SU-DHL-6 (cell line): Measurements from ENCODE around the gene NAAA.

Source experiments
- H2AFZ ChIP-seq: fragments of 200-600 bp; sonication (generic); 2 replicates; pipeline ENCODE4 v1.6.1; 2014; ENCODE audit warnings: low read depth, mild to moderate bottlenecking, moderate library complexity, mixed read lengths, antibody characterized with exemption, low read length; ENCODE audit not compliant: severe bottlenecking
- H3F3A ChIP-seq: fragments of 200-600 bp; shearing (Covaris generic); 2 replicates; pipeline ENCODE4 v1.6.0; 2016; ENCODE audit warnings: antibody characterized with exemption, mild to moderate bottlenecking; ENCODE audit not compliant: insufficient read depth
- H3K27ac ChIP-seq: fragments of 200-600 bp; sonication (generic); 2 replicates; pipeline ENCODE4 v1.5.1; 2016; ENCODE audit warnings: low read depth, mild to moderate bottlenecking, low read length, moderate library complexity, mixed read lengths
- H3K27me3 ChIP-seq: fragments of 200-600 bp; sonication (generic), shearing (Covaris generic); 2 replicates; pipeline ENCODE4 v1.6.0; 2014; ENCODE audit warnings: mild to moderate bottlenecking, low read length
- H3K36me3 ChIP-seq: fragments of 200-600 bp; sonication (generic); 2 replicates; pipeline ENCODE4 v1.6.1; 2014; ENCODE audit warnings: mild to moderate bottlenecking, low read length, mixed read lengths
- H3K4me2 ChIP-seq: fragments of 300-600, 200-600 bp; shearing (Covaris generic), sonication (generic); 2 replicates; pipeline ENCODE4 v1.6.0; 2014; ENCODE audit warnings: low read length, low read depth, mild to moderate bottlenecking; ENCODE audit not compliant: poor library complexity, severe bottlenecking
- H3K4me3 ChIP-seq: fragments of 200-600 bp; sonication (generic); 2 replicates; pipeline ENCODE4 v1.5.1; 2014; ENCODE audit warnings: antibody characterized with exemption, low read length, mild to moderate bottlenecking, mixed read lengths; ENCODE audit not compliant: insufficient read depth, poor library complexity, severe bottlenecking
- H3K79me2 ChIP-seq: fragments of 200-600 bp; sonication (generic); 2 replicates; pipeline ENCODE4 v1.6.1; 2014; ENCODE audit warnings: mild to moderate bottlenecking, low read length, moderate library complexity; ENCODE audit not compliant: insufficient read depth
- H3K9ac ChIP-seq: fragments of 200-600 bp; sonication (generic); 2 replicates; pipeline ENCODE4 v1.7.0; 2014; ENCODE audit warnings: mild to moderate bottlenecking, low read length
- H3K9me2 ChIP-seq: fragments of 200-600 bp; sonication (generic); replicated peaks from 2 replicates; pipeline ENCODE4 v1.6.1; 2014; ENCODE audit warnings: low read length; ENCODE audit not compliant: insufficient read depth
- H3K9me3 ChIP-seq: fragments of 200-600 bp; sonication (generic); 2 replicates; pipeline ENCODE4 v1.6.1; 2014; ENCODE audit warnings: low read length, mixed read lengths; ENCODE audit not compliant: insufficient read depth
- H4K20me1 ChIP-seq: fragments of 200-600 bp; sonication (generic); 2 replicates; pipeline ENCODE4 v1.6.1; 2014; ENCODE audit warnings: low read depth, mild to moderate bottlenecking, antibody characterized with exemption, low read length, moderate library complexity, mixed read lengths
- CTCF ChIP-seq: fragments of 200-600 bp; sonication (generic); IDR thresholded peaks from one replicate; pipeline ENCODE4 v1.5.1; 2017; ENCODE audit warnings: antibody characterized with exemption, mild to moderate bottlenecking, low read length, moderate library complexity; ENCODE audit not compliant: insufficient read depth, poor library complexity, severe bottlenecking
- EZH2phosphoT487 ChIP-seq: fragments of 200-600 bp; sonication (generic), shearing (Covaris generic); conservative IDR thresholded peaks from 2 replicates; pipeline ENCODE4 v1.6.1; 2018; ENCODE audit warnings: mild to moderate bottlenecking, antibody characterized with exemption, low read length, moderate library complexity, mixed read lengths

The NAAA gene

DNA sequence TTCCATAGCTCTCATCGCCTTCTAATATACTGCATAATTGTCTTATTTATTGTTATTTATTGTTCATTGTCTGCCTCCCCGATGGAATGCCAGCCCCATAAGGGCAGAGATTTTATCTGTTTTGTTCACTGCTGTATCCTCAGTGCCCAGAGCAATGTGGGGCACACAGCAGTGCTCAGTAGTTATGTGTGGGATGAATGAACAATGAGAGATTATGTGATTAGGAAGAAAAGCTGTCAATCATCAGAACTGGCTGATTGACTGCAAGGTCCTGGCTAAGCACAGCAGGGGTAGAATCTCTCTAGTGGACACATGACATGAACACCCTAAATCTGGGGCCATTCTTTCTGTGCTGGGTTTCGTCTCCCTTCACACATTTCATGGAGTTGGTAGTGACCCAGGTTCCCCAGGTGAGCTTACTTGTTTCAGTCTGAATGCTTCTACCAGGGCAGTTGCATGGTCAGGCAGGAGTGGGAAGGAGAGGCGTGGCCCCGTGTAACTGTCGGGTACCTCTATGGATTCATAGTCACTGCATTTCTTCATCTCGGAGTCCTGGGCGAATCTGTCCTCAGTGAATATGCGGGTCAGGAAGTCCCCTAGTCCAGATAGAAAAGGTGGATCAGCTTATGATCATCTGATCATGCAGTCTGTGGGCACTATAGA lies 51.1 kb downstream of the NAAA start:
- H3K79me2 ChIP-seq, result no peaks in the 10 kb centered on the region
- no peaks in the 10 kb centered on the region for H4K20me1 ChIP-seq
- no peaks in the 10 kb centered on the region for H3K9me2 ChIP-seq
- H3F3A ChIP-seq, result no peaks in the 10 kb centered on the region
- no peaks in the 10 kb centered on the region for H3K27me3 ChIP-seq
- no peak overlapping the region for H3K4me2 ChIP-seq
- no peaks in the 10 kb centered on the region for H3K36me3 ChIP-seq
- no peaks in the 10 kb centered on the region for H3K9me3 ChIP-seq
- TF ChIP-seq EZH2phosphoT487 (no peak), CTCF (no peak)
- no peak overlapping the region for H3K4me3 ChIP-seq
- no peak overlapping the region for H2AFZ ChIP-seq
- H3K27ac ChIP-seq, result no peak overlapping the region
- no peak overlapping the region for H3K9ac ChIP-seq

- no peaks in the 10 kb centered on the region for H4K20me1 ChIP-seq
- no peaks in the 10 kb centered on the region for H3F3A ChIP-seq
- no peaks in the 10 kb centered on the region for H3K27me3 ChIP-seq
- no peak overlapping the region for H2AFZ ChIP-seq
- H3K27ac ChIP-seq, result no peak overlapping the region
- H3K4me3 ChIP-seq, result no peak overlapping the region
- H3K4me2 ChIP-seq, result no peak overlapping the region
- no peaks in the 10 kb centered on the region for H3K9me2 ChIP-seq
- no peaks in the 10 kb centered on the region for H3K36me3 ChIP-seq
- H3K9me3 ChIP-seq, result no peaks in the 10 kb centered on the region
- H3K9ac ChIP-seq, result no peak overlapping the region
- TF ChIP-seq EZH2phosphoT487 (no peak), CTCF (no peak)
- H3K79me2 ChIP-seq, result no peaks in the 10 kb centered on the region
These were observed 54.7 kb downstream of the NAAA start for GRCh38 chr4:75886104-75886503.

DNA sequence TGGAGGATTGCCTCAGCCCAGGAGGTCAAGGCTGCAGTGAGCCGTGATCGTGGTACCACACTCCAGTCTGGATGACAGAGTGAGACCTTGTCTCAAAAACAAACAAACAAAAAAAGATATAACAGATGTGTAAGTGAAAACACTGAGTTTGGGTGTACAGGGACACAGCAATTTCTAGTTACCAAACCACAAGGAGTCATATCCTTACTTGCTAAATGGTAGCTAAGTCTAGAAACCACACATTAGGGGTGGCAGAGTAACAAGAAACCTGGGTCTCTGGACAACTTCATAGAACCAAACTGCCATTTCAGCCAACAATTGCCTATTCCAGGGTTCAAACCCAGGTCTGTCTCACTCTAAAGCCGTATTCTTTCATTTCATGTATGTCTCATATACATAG lies 59.3 kb downstream of the NAAA start:
- Histone ChIP-seq H3K4me2 (no peak overlapping the region), H3K27me3 (no peaks in the 10 kb centered on the region), H3K36me3 (no peaks in the 10 kb centered on the region), H3K9me3 (no peaks in the 10 kb centered on the region), H3F3A (no peaks in the 10 kb centered on the region), H2AFZ (no peak overlapping the region), H3K9me2 (no peaks in the 10 kb centered on the region), H3K4me3 (no peak overlapping the region), H4K20me1 (no peaks in the 10 kb centered on the region), H3K27ac (no peak overlapping the region), H3K79me2 (no peaks in the 10 kb centered on the region), H3K9ac (no peak overlapping the region)
- TF ChIP-seq CTCF, result no peak
- no peak for TF ChIP-seq EZH2phosphoT487
